Measurements from ENCODE around the gene TSC2.

TSC2 gene

GRCh38 chr16:2077016-2077415, 29.2 kb downstream of the TSC2 start:
- TF ChIP-seq, protein P1, sequence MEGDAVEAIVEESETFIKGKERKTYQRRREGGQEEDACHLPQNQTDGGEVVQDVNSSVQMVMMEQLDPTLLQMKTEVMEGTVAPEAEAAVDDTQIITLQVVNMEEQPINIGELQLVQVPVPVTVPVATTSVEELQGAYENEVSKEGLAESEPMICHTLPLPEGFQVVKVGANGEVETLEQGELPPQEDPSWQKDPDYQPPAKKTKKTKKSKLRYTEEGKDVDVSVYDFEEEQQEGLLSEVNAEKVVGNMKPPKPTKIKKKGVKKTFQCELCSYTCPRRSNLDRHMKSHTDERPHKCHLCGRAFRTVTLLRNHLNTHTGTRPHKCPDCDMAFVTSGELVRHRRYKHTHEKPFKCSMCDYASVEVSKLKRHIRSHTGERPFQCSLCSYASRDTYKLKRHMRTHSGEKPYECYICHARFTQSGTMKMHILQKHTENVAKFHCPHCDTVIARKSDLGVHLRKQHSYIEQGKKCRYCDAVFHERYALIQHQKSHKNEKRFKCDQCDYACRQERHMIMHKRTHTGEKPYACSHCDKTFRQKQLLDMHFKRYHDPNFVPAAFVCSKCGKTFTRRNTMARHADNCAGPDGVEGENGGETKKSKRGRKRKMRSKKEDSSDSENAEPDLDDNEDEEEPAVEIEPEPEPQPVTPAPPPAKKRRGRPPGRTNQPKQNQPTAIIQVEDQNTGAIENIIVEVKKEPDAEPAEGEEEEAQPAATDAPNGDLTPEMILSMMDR (IDR thresholded peaks at IDR 0.05; ENCODE audit: low read depth, low read length) = no peak
- no peak overlapping the region for H3K4me3 ChIP-seq (ENCODE audit: low read depth, low read length)
- in situ Hi-C loops (cut with HindIII; ENCODE audit: low sequenced_read_pairs) = no loop called here
- no peak for DNase-seq (ENCODE audit: low read depth, low spot score)

- H3K4me3 ChIP-seq (ENCODE audit: low read depth, low read length) = no peak overlapping the region
- in situ Hi-C loops (cut with HindIII; ENCODE audit: low sequenced_read_pairs) = no loop called here
- TF ChIP-seq, protein P1 (IDR thresholded peaks at IDR 0.05; ENCODE audit: low read depth, low read length) = no peak
- DNase-seq (ENCODE audit: low read depth, low spot score) = no peak
Measured at GRCh38 chr16:2077696-2078095, 29.9 kb downstream of the TSC2 start.

DNA sequence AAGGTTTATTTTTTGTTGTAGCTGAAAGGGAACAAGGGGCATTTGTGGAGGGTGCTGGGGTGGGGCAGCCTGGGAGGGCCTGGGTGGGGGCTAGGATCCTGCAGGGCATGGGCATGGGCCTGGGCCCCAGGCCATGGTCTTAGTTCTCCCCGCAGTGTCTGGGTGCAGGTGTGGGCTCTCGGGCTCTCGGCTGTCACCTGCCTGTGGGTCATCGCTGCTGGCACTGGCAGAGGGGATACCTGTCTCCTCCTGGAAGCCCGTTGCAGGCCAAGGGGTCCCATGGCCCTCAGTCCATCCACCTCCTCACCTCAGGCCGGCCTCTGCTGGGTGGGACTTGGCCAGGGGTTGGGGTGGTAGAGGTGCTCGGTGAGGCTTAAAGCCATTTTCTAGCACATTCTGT, 30.3 kb downstream of the TSC2 start:
- H3K4me3 ChIP-seq (ENCODE audit: low read depth, low read length) = no peak overlapping the region
- in situ Hi-C loops (cut with HindIII; ENCODE audit: low sequenced_read_pairs) = no loop called here
- TF ChIP-seq, protein P1 (IDR thresholded peaks at IDR 0.05; ENCODE audit: low read depth, low read length) = no peak
- no peak for DNase-seq (ENCODE audit: low read depth, low spot score)

GRCh38 chr16:2078691-2079090, 30.9 kb downstream of the TSC2 start:
- DNase-seq (ENCODE audit: low read depth, low spot score) = no peak
- no peak overlapping the region for H3K4me3 ChIP-seq (ENCODE audit: low read depth, low read length)

GRCh38 chr16:2079311-2079800, 31.6 kb downstream of the TSC2 start:
- in situ Hi-C loops (cut with HindIII; ENCODE audit: low sequenced_read_pairs) = no loop called here
- no peak overlapping the region for H3K4me3 ChIP-seq (ENCODE audit: low read depth, low read length)
- DNase-seq (ENCODE audit: low read depth, low spot score) = no peak
- TF ChIP-seq, protein P1 (IDR thresholded peaks at IDR 0.05; ENCODE audit: low read depth, low read length) = no peak

More at GRCh38 chr16:2078691-2079090, 30.9 kb downstream of the TSC2 start:
- TF ChIP-seq, protein P1 (IDR thresholded peaks at IDR 0.05; ENCODE audit: low read depth, low read length) = no peak
- in situ Hi-C loops (cut with HindIII; ENCODE audit: low sequenced_read_pairs) = no loop called here

- TF ChIP-seq, protein P1 (IDR thresholded peaks at IDR 0.05; ENCODE audit: low read depth, low read length) = no peak
- in situ Hi-C loops (cut with HindIII; ENCODE audit: low sequenced_read_pairs) = no loop called here
- H3K4me3 ChIP-seq (ENCODE audit: low read depth, low read length) = no peak overlapping the region
- DNase-seq (ENCODE audit: low read depth, low spot score) = no peak
Measured at GRCh38 chr16:2079991-2080390, 32.2 kb downstream of the TSC2 start.

All from astrocyte of the spinal cord (primary cell).